BE2C (cell line): ENCODE measurements around the gene MRPL19. TPM values are rescaled to one million over a fixed set of nuclear protein-coding genes. Genes with fewer than 3 reads are reported as not detected.

Source experiments
- DNase-seq: peaks from one replicate; pipeline ENCODE4 v3.0.0-alpha.2; 2020
- H3K27me3 ChIP-seq: fragments of 250-450 bp; sonication (Bioruptor Pico); 2 replicates; pipeline ENCODE4 v1.5.1; 2020; ENCODE audit warnings: mild to moderate bottlenecking
- H3K36me3 ChIP-seq: fragments of 250-450 bp; sonication (Bioruptor Pico); 2 replicates; pipeline ENCODE4 v1.5.1; 2020; ENCODE audit warnings: mild to moderate bottlenecking
- H3K4me1 ChIP-seq: fragments of 250-450 bp; sonication (Bioruptor Pico); 2 replicates; pipeline ENCODE4 v1.5.1; 2020
- H3K4me3 ChIP-seq: 2 replicates; pipeline ENCODE4 v1.5.1; 2011; ENCODE audit warnings: low read depth, low read length
- H3K9me3 ChIP-seq: fragments of 250-450 bp; sonication (Bioruptor Pico); 2 replicates; pipeline ENCODE4 v1.5.1; 2020
- polyA plus RNA-seq: library from polyadenylated mRNA; unstranded; fragments of >200 nt; gene quantifications from one replicate; pipeline ENCODE4 v1.2.1, GENCODE V29; 2012; ENCODE audit warnings: low read depth, missing spikeins; ENCODE audit not compliant: insufficient read length, insufficient read depth
- TF ChIP-seq, protein P1 (sequence below): IDR thresholded peaks from 2 replicates; pipeline ENCODE4 v1.5.1; 2012; ENCODE audit warnings: mild to moderate bottlenecking, low read depth, low read length

MRPL19 gene
- polyA plus RNA-seq: 9.0 TPM

DNA sequence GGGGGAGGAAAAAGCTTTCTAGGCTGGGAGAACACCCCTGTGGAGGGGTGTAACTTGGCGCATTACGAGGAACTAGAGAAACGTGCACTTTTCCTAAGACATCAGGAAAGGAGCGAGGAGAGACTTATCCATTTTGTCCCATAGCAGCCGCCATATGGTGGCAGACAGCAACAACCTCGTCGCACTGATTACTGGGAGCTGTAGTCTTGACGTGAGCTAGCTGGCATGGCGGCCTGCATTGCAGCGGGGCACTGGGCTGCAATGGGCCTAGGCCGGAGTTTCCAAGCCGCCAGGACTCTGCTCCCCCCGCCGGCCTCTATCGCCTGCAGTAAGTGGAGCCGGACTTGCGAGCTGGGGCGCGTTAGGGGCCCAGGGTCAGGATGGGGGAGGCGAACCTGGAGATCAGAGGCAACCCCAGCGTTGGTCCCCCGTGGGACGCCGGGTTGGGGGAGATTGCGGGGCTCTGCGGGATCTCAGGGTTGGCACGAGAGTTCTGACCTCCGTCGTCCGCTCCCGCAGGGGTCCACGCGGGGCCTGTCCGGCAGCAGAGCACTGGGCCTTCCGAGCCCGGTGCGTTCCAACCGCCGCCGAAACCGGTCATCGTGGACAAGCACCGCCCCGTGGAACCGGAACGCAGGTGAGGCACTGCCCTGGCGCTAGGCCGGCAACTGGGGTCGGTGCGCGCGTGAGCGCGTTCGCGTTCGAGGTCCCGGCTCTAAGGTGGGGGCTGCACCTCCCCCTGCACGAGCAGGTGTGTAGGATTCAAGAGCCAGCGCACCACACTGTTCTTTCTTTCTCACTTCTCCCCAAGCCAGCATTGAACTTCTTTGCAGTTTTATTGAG is at the start of gene MRPL19:
MRPL19 (plus strand) TSS at position 201 of the 843 bp plus-strand sequence; CDS start at position 226, 25 bp downstream.
- Histone ChIP-seq H3K36me3 (peaks cover 3% of the 10 kb centered on the region; the same call in 1 of the 2 replicates), H3K9me3 (no peaks in the 10 kb centered on the region), H3K27me3 (no peaks in the 10 kb centered on the region), H3K4me3 (peak within 1 kb of the TSS; percentile 65), H3K4me1 (no peaks in the 10 kb centered on the region)
- TF ChIP-seq, protein P1, sequence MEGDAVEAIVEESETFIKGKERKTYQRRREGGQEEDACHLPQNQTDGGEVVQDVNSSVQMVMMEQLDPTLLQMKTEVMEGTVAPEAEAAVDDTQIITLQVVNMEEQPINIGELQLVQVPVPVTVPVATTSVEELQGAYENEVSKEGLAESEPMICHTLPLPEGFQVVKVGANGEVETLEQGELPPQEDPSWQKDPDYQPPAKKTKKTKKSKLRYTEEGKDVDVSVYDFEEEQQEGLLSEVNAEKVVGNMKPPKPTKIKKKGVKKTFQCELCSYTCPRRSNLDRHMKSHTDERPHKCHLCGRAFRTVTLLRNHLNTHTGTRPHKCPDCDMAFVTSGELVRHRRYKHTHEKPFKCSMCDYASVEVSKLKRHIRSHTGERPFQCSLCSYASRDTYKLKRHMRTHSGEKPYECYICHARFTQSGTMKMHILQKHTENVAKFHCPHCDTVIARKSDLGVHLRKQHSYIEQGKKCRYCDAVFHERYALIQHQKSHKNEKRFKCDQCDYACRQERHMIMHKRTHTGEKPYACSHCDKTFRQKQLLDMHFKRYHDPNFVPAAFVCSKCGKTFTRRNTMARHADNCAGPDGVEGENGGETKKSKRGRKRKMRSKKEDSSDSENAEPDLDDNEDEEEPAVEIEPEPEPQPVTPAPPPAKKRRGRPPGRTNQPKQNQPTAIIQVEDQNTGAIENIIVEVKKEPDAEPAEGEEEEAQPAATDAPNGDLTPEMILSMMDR: no peak
- peak; percentile 73 for DNase-seq

DNA sequence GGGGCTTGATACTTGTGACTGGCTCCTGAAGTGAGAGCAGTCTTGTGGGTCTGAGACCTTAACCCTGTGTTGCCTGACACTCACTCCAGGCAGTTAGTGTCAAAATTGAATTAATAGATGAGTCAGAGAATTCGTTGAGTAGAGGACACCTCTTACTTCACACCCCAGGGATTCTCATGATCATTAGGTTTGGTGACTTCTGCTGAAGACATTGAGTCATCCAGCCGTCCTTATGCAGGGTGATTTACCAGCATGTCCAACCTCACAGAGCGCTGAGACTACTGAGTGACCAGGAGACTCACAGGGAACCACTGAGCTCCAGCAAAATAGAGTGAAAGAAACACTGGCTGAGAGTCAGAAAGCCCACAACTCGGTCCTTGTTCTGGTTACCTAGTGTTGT is 49.8 kb upstream of the MRPL19 start:
- H3K36me3 ChIP-seq: no peaks in the 10 kb centered on the region
- DNase-seq: no peak
- TF ChIP-seq, protein P1: no peak
- H3K4me3 ChIP-seq: no peak overlapping the region
- H3K9me3 ChIP-seq: no peaks in the 10 kb centered on the region
- H3K4me1 ChIP-seq: no peaks in the 10 kb centered on the region
- H3K27me3 ChIP-seq: no peaks in the 10 kb centered on the region

DNA sequence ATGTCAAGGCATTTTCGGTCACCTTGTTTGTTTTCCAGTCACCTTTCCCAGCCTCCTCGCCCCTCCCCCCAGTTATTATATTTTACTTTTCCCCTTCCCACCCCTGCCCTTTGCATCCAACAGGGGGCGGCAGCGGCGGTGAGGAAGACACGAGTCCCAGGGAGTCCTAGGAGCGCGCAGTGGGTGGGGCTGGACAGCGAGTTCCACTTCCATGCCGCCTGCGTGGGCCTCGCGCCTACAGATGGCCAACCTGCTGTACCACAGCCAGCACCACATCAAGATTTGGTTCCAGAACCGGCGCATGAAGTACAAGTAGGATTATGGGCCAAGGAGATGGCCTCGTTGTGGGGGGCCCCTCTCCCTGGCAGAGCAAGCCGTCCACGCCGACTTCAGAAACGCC is 48.6 kb upstream of the MRPL19 start:
- Histone ChIP-seq H3K36me3 (no peaks in the 10 kb centered on the region), H3K9me3 (no peaks in the 10 kb centered on the region), H3K4me1 (no peaks in the 10 kb centered on the region), H3K4me3 (no peak overlapping the region), H3K27me3 (no peaks in the 10 kb centered on the region)
- TF ChIP-seq, protein P1: no peak
- no peak for DNase-seq

DNA sequence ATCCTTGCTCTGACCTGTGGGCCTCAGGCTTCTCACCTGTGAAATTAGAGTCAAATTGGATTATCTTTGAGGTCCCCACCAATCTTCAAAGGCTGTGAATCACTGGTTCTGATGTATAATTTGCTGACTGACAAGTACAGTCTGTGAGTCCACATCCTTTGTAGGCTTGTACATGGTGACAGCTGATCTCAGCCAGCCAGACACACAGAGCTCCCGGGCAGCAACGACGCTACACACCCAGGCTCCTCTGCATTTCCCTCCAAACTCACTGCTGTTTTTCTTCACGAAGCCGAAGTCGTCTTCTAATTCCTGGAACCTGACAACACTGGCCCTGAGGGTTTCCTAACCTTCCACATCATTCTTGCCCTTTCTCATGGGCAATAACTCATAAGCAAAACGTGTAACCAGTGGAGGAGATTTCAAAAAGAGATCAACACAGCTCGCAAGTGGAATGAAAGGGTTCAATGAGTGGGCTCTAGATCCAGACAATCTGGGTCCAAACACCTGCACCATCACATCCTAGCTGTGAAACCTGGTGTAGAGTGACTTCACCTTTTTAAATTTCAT is 47.9 kb upstream of the MRPL19 start:
- no peaks in the 10 kb centered on the region for H3K36me3 ChIP-seq
- TF ChIP-seq, protein P1: no peak
- DNase-seq: no peak
- H3K4me1 ChIP-seq: no peaks in the 10 kb centered on the region
- H3K9me3 ChIP-seq: no peaks in the 10 kb centered on the region
- H3K27me3 ChIP-seq: no peaks in the 10 kb centered on the region
- H3K4me3 ChIP-seq: no peak overlapping the region

DNA sequence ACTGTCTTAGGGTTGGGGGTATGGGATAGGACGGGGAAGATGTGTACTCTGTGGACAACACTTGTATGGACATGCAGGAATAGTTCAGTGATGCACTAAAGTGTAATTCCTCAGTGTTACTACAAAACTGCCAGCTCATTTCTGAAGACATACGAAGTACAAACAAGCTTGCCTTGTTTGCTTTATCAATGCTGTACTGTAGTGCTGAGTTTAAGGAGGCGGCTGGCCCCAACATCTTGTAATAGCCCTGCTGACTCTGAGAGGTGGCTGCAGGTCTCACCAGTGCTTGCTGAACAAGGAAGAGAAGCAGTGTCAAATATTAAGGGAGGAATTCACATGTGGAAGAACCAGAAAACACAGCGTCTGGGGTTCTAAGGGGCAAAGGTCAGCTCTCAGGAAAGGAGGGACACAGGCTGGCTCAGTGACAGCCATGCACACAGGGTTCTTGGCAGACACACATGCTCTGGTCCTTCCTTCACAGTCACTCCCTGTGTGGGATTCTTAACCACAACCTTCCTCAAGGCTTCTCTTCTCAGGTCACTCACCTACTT is 46.0 kb upstream of the MRPL19 start:
- no peaks in the 10 kb centered on the region for H3K4me1 ChIP-seq
- TF ChIP-seq, protein P1: no peak
- no peak for DNase-seq
- H3K36me3 ChIP-seq: no peaks in the 10 kb centered on the region
- no peak overlapping the region for H3K4me3 ChIP-seq
- H3K9me3 ChIP-seq: no peaks in the 10 kb centered on the region
- no peaks in the 10 kb centered on the region for H3K27me3 ChIP-seq
